Measurements from ENCODE around the gene SDF4. TPM values are rescaled to one million over a fixed set of nuclear protein-coding genes. Genes with fewer than 3 reads are reported as not detected.

Gene SDF4
- total and polyA plus RNA-seq, 8 donors: 50.3 to 404 (median 63.6) TPM

DNA sequence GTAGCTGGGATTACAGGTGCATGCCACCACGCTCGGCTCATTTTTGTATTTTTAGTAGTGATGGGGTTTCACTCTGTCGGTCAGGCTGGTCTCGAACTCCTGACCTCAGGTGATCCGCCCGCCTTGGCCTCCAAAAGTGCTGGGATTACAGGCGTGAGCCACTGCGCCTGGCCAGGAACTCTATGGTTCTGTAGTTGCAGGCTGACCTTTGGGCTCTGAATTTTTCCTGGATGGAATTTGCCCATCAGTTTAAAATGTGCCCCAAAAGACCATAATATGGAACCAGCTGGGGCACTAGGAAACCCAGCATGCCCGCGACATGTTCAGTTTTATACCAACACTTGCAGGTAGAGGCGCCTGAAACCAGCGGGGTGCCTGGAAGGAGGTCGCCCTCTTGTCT, 46.8 kb upstream of the SDF4 start:
- TF ChIP-seq POLR2AphosphoS5 (IDR thresholded peaks at IDR 0.05) (no peak), EP300 (IDR thresholded peaks at IDR 0.05) (no peak), POLR2A (IDR thresholded peaks at IDR 0.05) (no peak)
- TF ChIP-seq, protein P1, sequence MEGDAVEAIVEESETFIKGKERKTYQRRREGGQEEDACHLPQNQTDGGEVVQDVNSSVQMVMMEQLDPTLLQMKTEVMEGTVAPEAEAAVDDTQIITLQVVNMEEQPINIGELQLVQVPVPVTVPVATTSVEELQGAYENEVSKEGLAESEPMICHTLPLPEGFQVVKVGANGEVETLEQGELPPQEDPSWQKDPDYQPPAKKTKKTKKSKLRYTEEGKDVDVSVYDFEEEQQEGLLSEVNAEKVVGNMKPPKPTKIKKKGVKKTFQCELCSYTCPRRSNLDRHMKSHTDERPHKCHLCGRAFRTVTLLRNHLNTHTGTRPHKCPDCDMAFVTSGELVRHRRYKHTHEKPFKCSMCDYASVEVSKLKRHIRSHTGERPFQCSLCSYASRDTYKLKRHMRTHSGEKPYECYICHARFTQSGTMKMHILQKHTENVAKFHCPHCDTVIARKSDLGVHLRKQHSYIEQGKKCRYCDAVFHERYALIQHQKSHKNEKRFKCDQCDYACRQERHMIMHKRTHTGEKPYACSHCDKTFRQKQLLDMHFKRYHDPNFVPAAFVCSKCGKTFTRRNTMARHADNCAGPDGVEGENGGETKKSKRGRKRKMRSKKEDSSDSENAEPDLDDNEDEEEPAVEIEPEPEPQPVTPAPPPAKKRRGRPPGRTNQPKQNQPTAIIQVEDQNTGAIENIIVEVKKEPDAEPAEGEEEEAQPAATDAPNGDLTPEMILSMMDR (IDR thresholded peaks at IDR 0.05): no peak
- H3K4me1 ChIP-seq: peaks cover 12 to 35% (median 28%) of the 10 kb centered on the region in 4 donors
- intact Hi-C loops (cut with DNase I; ENCODE audit: low total_unique reads): no loop called here
- H3K4me3 ChIP-seq: no peak overlapping the region
- WGBS, 5 donors: 80 to 96% (median 94%) methylated on average over 13 of the region's 13 CpGs
- no peak overlapping the region for H3K27ac ChIP-seq
- DNase-seq: no peak
- H3K9me3 ChIP-seq: no peaks in the 10 kb centered on the region
- H3K27me3 ChIP-seq: no peaks in the 10 kb centered on the region
- no peaks in the 10 kb centered on the region for H3K36me3 ChIP-seq

DNA sequence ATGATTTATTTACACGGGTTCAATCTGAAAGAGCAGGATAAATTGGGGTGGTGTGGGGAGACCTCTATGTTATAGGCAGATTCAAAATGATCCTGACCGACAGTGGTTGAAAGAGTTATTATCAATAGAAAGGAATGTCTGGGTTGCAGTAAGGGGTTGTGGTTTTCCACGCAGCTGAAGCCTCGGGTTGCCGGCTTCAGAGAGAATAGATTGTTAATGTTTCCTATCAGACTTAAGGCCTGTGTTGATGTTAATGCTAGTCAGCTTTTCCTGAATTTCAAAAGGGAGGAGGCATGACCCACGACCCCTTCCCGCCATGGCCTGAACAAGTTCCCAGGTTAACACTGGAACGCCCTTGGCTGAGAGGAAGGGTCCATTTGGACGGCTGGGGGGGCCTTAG, 44.0 kb upstream of the SDF4 start:
- 70 to 76% (median 76%) methylated on average over 9 of the region's 9 CpGs for WGBS, 5 donors
- H3K4me3 ChIP-seq: no peak overlapping the region
- intact Hi-C loops (cut with DNase I; ENCODE audit: low total_unique reads): no loop called here
- H3K36me3 ChIP-seq: peaks cover 0 to 7% (median 6%) of the 10 kb centered on the region in 4 donors
- TF ChIP-seq POLR2A (IDR thresholded peaks at IDR 0.05): no peak
- TF ChIP-seq EP300 (IDR thresholded peaks at IDR 0.05): no peak
- no peak for TF ChIP-seq POLR2AphosphoS5 (IDR thresholded peaks at IDR 0.05)
- no peak overlapping the region for H3K27ac ChIP-seq
- H3K4me1 ChIP-seq: peaks cover 22 to 40% (median 34%) of the 10 kb centered on the region in 4 donors
- no peak for DNase-seq
- H3K9me3 ChIP-seq: no peaks in the 10 kb centered on the region
- no peaks in the 10 kb centered on the region for H3K27me3 ChIP-seq

GRCh38 chr1:1274931-1275431, 43.2 kb upstream of the SDF4 start:
- no peak for TF ChIP-seq EP300 (IDR thresholded peaks at IDR 0.05)
- TF ChIP-seq POLR2A (IDR thresholded peaks at IDR 0.05): no peak
- TF ChIP-seq, protein P1 (IDR thresholded peaks at IDR 0.05): no peak
- Histone ChIP-seq H3K27me3 (no peaks in the 10 kb centered on the region), H3K9me3 (no peaks in the 10 kb centered on the region), H3K36me3 (peaks cover 0 to 9% (median 7%) of the 10 kb centered on the region in 4 donors), H3K4me3 (peak overlapping the region in 2 of 4 donors; percentile 95 to 98), H3K27ac (peak overlapping the region in 1 of 5 donors; percentile 92), H3K4me1 (peaks cover 30 to 48% (median 41%) of the 10 kb centered on the region in 4 donors)
- WGBS, 5 donors: 88 to 95% (median 89%) methylated on average over 11 to 15 of the region's 15 CpGs
- intact Hi-C loops (cut with DNase I; ENCODE audit: low total_unique reads): no loop called here
- no peak for DNase-seq

- peaks cover 33 to 54% (median 44%) of the 10 kb centered on the region in 4 donors for H3K4me1 ChIP-seq
- H3K4me3 ChIP-seq: peak overlapping the region; percentile 95 to 98 (median 96)
- TF ChIP-seq POLR2AphosphoS5 (IDR thresholded peaks at IDR 0.05) (no peak), EP300 (IDR thresholded peaks at IDR 0.05) (no peak), POLR2A (IDR thresholded peaks at IDR 0.05) (no peak)
- TF ChIP-seq, protein P1 (IDR thresholded peaks at IDR 0.05): no peak
- H3K27me3 ChIP-seq: no peaks in the 10 kb centered on the region
- H3K9me3 ChIP-seq: no peaks in the 10 kb centered on the region
- no peak for DNase-seq
- peaks cover 0 to 10% (median 9%) of the 10 kb centered on the region in 4 donors for H3K36me3 ChIP-seq
- intact Hi-C loops (cut with DNase I; ENCODE audit: low total_unique reads): no loop called here
- H3K27ac ChIP-seq: peak overlapping the region; percentile 83 to 97 (median 88)
- 17 to 25% (median 24%) methylated on average over 21 to 31 of the region's 31 CpGs for WGBS, 5 donors
Observed at GRCh38 chr1:1274299-1274930, 42.6 kb upstream of the SDF4 start.

Data from stomach (tissue), 9 donors.